AG04450 (cell line): ENCODE data around the gene PTH1R. TPM values are rescaled to one million over a fixed set of nuclear protein-coding genes. Genes with fewer than 3 reads are reported as not detected.

Source experiments
- CTCF ChIA-PET: fragments of 300-600, 350-600 bp; formaldehyde crosslinking; extraction: SDS; loops from one replicate; lab custom pipeline; 2022; ENCODE audit warnings: antibody characterized with exemption, inconsistent platforms; lab: Charles Lee
- POLR2A ChIA-PET: fragments of 350-600 bp; formaldehyde crosslinking; extraction: SDS; loops from one replicate; lab custom pipeline; 2021; ENCODE audit warnings: antibody characterized with exemption, inconsistent platforms; lab: Yijun Ruan, JAX
- DNase-seq: peaks from one replicate; pipeline ENCODE4 v3.0.0-alpha.2; 2011; ENCODE audit warnings: low read depth, low spot score
- H3K27ac ChIP-seq: one replicate; pipeline ENCODE4 v1.5.1; 2012; ENCODE audit warnings: low read depth, low read length, control low read depth
- H3K27me3 ChIP-seq: one replicate; pipeline ENCODE4 v1.6.0; 2012; ENCODE audit warnings: low read length; ENCODE audit not compliant: control insufficient read depth, insufficient read depth
- H3K4me3 ChIP-seq: 2 replicates; pipeline ENCODE4 v1.5.1; 2011; ENCODE audit warnings: mild to moderate bottlenecking, low read depth, low read length, control low read depth
- H3K9me3 ChIP-seq: 2 replicates; pipeline ENCODE4 v1.5.1; 2012; ENCODE audit warnings: low read length; ENCODE audit not compliant: control insufficient read depth, insufficient read depth
- CTCF ChIP-seq: IDR thresholded peaks from 2 replicates; pipeline ENCODE4 v1.5.1; 2011; ENCODE audit warnings: low read depth, low read length, control low read depth, inconsistent platforms
- polyA plus RNA-seq: library from polyadenylated mRNA; depleted of rRNA; stranded (reverse); fragments of >200 nt; gene quantifications from 2 replicates; pipeline ENCODE4 v1.2.3, GENCODE V29; 2011

PTH1R gene
- polyA plus RNA-seq, 1 experiment: 0.05 TPM

- H3K27ac ChIP-seq: no peak overlapping the region
- CTCF ChIA-PET: interaction anchor here (0.6 to 4.3 kb wide), 4 partner anchors 17 to 311 kb away, joined by 3 to 19 read pairs (median 6); no protein-coding TSS in a partner anchor
Observed at GRCh38 chr3:46849045-46849631, 28.4 kb upstream of the PTH1R start.

GRCh38 chr3:46849686-46850467, 27.6 kb upstream of the PTH1R start:
- no peaks in the 10 kb centered on the region for H3K9me3 ChIP-seq
- no peak for TF ChIP-seq CTCF
- POLR2A ChIA-PET: no interaction called here
- CTCF ChIA-PET: interaction anchor here (1.2 to 2.2 kb wide), 3 partner anchors 10 to 46 kb away, joined by 3 to 9 read pairs (median 7); no protein-coding TSS in a partner anchor
- H3K27me3 ChIP-seq: peaks cover 11% of the 10 kb centered on the region
- H3K27ac ChIP-seq: no peak overlapping the region
- H3K4me3 ChIP-seq: no peak overlapping the region
- DNase-seq: no peak

More at GRCh38 chr3:46849045-46849631, 28.4 kb upstream of the PTH1R start:
- POLR2A ChIA-PET: no interaction called here
- peaks cover 11% of the 10 kb centered on the region for H3K27me3 ChIP-seq
- no peaks in the 10 kb centered on the region for H3K9me3 ChIP-seq
- H3K4me3 ChIP-seq: no peak overlapping the region
- no peak for TF ChIP-seq CTCF
- DNase-seq: no peak

GRCh38 chr3:46850468-46850779, 27.1 kb upstream of the PTH1R start:
- ChIA-PET POLR2A (no interaction called here), CTCF (interaction anchor here (2.0 to 2.2 kb wide), 2 partner anchors 9 to 16 kb away, joined by 7 to 9 read pairs; no protein-coding TSS in a partner anchor)
- TF ChIP-seq CTCF: no peak
- Histone ChIP-seq H3K27ac (no peak overlapping the region), H3K27me3 (peaks cover 14% of the 10 kb centered on the region), H3K4me3 (no peak overlapping the region), H3K9me3 (no peaks in the 10 kb centered on the region)
- no peak for DNase-seq

- H3K9me3 ChIP-seq: no peaks in the 10 kb centered on the region
- H3K27ac ChIP-seq: no peak overlapping the region
- DNase-seq: no peak
- TF ChIP-seq CTCF: no peak
- ChIA-PET CTCF (interaction anchor here (1.0 to 2.2 kb wide), 4 partner anchors 8 to 43 kb away, joined by 3 to 9 read pairs (median 6); no protein-coding TSS in a partner anchor), POLR2A (no interaction called here)
- H3K4me3 ChIP-seq: no peak overlapping the region
- H3K27me3 ChIP-seq: peaks cover 20% of the 10 kb centered on the region
Observed at GRCh38 chr3:46851364-46852333, 25.9 kb upstream of the PTH1R start.
